Fibroblast of skin of right biceps (primary cell): ENCODE results near the gene C14orf132.

Experiments
- DNase-seq: peaks from one replicate; pipeline ENCODE4 v3.0.0-alpha.2; 2013

C14orf132 gene

DNA sequence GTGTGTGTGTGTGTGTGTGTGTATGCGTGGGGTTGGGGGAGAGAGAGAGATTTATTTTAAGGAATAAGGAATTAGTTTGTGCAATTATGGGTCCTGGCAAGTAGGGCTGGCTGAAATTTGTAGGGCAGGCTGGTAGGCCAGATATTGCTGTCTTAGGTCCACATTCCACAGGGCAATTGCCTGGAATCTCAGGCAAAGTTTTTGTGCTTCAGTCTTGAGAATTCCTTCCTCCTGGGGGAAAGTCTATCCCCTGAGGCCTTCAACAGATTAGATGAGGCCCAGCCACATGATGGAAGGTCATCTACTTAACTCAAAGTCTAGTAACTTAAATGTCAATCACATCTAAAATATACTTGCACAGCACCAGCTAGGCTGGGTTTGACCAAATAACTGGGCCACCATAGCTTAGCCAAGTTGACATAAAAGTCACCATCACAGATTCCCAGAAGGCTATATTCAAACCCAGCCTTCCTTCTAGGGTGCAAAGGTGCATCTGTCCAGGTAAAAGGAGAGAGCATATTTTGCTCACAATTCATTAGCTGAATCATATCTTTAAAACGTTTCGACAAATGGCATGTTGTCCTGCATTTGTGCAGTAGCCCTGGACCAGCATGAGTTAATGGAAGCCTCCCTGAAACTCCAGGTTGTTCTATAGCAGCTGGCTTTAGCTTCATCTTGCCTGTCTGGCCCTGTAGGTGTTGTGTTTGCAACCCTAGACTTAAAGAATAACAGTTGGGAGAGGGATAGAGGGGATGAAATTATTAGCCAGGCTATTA is 63.1 kb downstream of the C14orf132 start:
- peak; percentile 26 for DNase-seq

DNA sequence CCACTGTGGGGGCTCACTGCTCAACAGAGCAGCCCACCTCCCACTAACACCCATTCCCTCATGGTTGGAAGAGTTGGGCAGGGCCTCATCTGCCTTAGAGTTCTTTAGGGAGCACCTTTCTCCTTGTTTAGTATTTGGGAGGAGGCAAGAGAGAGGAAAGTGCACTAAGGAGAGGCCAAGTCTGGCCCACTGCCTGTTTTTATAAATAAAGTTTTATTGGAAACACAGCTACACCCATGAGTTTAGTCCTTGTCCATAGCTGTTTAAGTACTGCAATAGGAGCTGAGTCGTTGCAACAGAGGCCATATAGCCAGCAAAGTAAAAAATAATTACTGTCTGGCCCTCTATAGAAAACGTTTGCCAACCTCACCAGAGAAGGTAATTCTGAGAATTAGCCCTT is 63.9 kb downstream of the C14orf132 start:
- no peak for DNase-seq

DNA sequence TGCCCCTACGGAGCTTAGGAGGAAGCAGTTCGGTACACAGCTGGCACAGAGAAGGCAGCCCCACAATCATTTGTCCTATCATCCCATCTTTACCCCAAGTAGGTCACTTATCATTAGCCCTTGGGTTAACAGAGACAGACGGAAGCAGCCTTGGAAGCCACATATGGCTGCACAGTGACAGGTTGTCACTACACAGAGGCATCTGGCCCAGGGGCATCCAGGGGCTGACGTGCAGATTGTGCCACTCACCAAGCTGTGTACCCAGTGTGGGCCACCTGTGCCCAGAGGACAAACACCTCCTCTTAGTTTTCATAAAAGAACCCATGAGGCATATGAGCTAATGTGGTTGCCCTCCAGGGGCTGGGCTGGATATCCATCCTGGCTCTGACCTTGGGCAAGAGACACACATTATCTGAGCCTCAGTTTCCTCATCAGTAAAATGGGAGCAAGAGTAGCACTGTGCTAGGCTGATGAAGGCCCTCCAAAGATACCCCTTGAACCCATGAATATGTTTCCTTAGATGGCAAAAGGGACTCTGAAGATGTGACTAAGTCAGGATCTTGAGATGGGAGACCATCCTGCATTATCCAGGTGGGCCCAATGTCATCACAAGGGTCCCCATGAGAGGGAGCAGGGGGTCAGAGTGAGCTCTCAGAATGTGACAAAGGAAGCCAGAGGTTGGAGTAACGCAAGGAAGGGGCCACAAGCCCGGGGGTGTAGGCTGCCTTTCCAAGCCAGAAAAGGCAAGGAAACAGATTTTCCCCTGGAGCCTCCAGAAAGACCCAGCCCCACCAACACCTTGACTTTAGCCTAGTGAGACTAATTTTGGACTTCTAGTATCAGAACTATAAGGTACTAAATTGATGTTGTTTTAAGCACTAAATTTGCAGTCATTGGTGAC is 64.6 kb downstream of the C14orf132 start:
- DNase-seq = no peak

DNA sequence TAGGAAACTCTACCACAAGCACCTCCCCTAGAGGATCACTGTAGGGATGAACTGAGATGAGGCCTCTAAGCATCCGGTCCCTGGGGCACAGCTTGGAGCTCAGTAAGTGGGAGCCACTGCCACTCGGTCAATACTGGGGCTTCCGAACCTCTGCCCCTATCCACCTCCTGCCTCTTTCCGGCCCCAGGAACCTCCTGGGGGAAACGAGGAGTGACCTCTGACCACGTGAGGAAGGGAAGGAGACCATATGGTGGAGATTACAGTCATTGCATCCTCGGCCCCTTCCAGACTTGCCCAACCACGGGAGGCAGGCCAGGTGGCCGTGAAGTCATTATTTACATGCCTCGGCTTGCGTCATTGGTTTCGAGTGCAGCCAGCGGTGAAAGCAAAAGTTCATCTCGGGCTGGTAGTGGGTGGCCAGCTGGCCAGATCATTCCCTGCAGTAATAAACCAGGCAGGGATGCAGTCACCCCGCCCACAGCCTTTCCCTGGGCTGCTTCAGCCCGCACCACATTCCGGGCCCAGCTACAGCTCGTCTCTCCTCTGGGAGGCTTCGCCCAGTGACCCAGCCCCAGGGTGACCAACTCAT is 65.4 kb downstream of the C14orf132 start:
- peak; percentile 84 for DNase-seq

DNA sequence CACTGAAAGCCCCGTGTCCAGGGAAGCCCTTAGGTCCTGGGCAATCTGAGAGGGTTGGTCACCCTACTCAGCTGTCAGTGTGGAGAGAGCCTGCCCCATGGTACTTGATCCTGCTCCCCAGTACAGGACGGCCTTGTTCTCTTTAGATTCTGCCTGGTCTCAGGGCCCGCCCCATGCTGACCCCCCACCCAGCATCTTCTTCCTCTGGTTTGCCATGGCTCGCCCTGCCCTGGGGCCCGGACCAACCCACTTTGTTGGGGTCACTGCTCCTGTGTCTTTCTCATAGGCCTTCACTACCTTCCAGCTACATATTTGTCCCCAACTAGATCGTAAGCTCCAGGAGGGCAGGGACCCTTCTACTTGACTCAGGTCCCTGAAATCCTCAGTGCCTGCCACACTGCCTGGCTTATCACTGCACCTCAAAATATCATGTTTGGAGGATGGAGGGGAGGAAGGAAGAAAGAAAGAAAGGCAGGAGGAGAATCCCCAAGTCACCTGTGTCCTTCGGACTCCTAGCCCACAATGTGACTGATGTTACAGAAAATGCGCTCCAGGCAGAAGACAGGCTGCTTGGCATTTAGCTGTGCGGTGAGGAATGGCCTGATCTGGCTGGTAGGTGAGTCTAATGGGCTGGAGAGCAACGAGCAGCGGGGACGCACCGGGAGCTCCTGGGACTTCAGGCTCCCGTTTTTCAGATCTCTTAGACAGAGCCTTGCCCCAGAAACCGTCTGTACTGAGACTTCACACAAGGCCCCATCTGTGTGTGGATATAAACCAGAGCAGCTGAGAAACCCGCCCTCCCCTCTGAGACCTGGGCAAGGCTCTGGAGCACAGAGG is 66.1 kb downstream of the C14orf132 start:
- no peak for DNase-seq

DNA sequence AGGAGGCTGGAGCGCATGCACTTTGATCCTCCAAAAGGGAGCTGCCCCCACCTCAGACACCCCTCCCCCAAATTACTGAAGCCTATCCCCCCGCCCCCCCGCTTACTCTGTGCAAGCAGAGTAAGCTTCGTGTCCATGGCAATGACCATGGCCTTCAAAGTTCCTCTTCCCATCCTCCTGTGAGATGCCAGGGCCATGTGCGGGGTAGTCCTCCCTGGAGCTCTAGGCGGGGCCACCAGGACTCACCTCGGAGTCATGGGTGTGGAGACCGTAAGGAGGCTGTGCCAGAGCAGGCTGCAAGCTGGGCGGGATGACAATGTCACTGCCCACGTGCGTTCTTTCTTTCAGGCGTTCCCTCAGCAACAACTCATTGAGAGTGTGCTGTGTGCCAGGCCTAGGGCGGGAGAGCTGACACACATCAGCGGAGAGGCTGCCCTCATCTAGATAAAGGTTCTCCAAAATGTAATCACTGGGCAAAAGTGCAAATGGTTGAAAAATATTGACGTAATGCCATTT is 66.8 kb downstream of the C14orf132 start:
- DNase-seq = no peak

DNA sequence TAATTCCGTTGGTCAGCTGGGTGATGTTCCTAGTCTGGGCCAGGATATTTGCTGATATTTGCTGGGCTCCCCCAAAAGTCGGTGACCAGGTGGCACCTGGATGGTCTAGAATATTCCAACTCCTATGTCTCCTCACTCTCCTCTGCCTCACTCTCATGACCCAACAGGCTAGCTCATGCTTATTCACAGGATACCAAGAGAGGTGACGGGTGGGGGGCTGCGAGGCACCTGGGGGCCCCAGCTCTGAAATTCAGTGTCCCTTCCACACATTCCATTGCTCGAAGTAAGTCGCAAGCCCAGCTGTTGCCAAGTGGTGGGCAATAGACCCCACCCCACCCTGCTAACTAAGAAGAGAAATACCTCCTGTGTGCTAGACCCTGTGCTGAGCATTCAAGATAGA is 67.7 kb downstream of the C14orf132 start:
- DNase-seq = no peak

DNA sequence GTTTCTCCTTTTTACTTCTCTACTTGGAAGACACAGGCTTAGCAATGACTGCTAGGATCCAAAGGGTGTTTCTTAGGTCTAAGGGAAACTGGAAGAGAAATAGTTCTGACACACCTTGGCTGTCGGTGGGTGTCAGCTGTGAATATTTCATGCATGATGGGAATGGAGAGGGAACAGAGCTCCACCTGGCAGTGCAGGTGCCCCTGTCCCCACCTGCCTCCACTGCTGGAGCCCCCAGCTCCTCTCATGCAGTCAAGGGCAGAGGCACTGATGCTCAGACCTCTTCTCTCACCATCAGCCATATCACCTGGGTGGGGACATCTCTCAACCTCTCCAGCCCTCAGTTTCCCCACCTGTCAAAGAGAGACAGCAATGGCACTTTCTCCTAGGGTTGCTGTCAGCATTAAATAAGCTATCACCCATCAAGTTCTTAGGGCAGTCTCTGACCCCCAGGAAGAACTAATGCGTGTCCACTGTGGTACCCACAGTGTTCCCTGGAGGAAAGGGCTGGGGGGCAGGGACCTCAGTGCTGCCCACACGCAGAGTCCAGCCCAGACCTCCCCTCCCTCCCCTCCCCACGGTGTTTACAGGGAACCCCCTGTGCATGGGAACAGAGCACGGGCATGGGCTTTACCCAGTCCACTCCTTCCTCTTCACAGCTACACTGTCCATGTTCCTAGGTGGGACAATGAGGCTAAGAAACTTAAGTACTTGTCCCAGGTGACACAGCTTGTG is 69.1 kb downstream of the C14orf132 start:
- no peak for DNase-seq

DNA sequence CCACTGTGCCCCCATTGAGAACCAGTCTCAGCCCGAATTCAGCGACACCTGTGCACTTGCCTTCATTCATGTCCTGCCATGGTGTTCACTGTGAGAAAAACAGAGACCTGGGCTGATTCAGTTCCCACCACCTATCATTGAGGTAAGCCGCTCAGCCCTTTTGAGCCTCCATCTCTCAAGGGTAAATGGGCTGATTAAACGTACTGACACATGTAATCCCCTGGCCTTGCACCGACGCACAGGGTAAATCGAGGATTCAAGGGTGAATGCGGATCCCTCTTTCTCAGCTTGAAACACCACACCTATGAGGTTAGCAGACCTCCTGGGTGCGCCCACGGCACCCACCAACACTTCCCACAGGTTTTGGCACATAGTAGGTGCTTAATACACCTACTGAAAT is 69.7 kb downstream of the C14orf132 start:
- DNase-seq = no peak

DNA sequence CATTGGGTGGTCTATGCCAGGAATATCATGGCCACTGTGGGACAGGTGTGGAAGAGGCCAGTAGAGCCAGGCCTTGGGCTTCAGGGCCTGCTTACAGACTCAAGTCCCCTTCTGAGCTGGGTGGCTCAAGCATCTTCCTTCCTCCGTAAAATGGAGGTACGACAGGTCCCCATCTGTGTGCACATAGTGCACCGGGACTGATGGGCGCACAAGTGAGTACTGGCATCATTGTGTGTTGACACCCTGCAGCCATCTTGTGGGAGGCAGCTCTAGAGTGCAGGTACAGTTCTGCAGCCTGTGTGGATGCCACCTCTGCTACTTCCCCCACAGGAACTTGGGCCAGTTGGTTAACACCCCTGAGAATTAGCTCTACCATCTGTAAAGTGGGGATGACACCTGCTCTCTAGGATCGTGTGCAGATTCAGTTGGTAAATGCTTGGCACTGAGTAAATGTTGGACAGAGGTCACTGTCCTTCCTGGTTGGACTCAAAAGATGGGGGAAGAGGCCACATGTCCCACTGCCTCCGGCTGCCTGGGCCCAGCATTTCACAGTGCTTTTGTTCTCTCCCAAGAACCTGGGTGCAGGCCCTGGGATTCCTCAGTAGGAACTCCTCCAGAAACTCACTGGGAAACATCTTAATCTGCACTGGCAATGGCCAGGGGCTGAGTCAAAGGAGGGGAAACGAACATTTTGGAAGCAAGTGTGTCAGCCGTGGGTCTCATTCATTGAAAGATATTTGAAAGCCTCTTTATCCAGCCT is 70.6 kb downstream of the C14orf132 start:
- DNase-seq = no peak

DNA sequence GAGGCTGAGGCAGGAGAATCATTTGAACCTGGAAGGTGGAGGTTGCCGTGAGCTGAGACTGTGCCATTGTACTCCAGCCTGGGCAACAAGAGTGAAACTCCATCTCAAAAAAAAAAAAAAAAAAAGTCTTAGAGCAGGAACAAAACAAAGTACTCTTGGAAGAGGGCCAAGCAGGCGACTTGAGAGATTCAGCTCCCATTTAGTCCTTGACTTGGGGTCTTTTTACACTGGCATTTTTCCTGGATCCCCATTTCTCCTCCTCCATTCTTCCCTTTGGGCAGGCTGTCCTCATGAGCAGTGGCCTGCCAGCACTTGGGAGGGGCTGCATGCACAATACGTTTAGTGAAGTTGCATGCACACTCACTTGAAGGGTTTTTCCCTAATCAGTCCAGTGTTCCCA is 72.9 kb downstream of the C14orf132 start:
- DNase-seq = no peak

DNA sequence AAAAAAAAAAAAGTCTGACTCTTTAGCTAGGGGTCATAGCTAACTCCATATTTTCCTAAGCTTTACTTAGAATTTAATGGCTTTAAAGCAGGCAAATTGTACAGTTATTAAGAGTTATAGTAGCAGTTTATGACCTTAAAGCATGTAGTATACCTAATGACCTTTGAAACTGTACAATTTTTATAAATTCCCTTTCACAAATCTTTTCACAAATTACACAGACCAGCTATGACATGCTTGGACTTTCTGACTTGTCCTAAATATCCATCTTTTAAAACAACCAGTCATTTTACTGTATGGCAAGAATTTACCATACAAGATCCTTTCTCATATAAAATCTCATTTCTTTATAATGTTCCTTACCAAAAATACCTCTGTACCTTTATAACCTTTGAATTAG is 74.8 kb downstream of the C14orf132 start:
- DNase-seq = no peak

DNA sequence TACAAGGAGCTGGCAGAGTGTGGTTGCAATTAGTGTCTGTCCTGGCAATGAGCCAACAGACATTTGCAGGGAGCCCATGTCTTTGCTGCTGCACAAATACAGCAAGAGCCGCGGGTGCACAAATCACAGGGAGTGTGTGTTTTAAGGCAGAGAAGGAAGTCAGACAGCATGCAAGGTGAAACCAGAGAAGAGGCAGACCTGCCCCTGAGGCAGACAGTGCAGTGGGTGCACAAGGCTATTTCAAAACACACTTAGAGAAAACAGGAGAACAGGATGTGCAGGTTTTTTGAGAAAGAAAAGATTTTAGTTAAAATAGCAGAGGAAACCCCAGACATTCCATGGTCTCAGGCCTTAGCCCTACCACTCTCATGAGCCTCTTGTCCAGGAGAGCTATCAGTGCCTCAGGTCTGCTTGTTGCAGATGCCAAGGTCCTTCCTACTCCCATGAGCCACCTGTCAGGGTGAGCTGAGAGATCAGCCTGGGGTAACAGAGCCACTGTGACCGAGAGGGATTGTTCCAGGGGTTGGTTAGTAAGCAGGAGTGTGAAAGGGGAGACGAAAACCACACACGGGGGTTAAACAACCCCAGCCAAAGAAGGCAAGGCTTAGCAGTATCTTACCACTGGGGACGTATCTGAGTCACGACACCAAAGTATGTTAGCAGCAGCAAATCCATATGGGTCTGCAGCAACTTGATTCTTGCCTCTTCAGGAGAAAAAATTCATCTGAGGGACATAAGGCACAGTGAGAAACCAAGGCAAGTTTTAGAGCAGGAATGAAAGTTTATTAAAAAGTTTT is 78.1 kb downstream of the C14orf132 start:
- DNase-seq = peak; percentile 64

DNA sequence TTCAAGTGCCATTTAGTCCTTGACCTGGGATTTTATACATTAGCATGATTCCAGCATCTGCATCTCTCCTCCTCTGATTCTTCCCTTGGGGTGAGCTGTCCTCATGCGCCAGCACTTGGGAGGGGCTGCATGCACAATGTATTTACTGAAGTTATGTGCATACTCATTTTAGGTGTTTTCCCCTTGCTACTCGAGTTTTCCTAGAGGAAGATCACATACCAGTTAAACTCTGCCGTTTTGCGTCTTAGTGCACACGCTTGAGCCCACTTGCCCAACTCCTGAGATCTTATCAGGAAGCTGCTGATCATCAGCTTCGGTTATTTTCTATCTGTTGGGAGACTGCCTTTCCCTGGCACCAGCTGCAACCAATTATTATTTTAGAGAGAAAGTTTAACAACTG is 78.8 kb downstream of the C14orf132 start:
- DNase-seq = no peak

DNA sequence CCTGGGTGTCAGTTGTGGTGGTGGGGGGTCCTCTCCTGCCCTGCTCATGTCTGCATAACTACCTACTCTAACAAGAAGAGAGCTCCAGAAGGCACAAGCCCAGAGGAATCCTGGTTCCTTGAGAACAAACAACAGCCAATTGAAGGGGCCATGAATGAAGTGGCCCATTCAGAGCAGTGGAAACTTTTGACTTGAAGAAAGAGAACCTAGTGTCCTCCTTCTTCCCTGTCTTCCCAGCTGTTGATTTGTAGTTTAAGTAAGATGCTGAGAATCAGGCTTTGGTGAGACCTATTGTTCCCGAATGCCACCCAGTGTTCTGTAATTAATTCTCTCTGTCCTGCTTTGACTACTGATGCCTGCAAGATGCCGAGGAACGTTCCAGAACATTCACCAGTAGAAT is 79.2 kb downstream of the C14orf132 start:
- DNase-seq = no peak

DNA sequence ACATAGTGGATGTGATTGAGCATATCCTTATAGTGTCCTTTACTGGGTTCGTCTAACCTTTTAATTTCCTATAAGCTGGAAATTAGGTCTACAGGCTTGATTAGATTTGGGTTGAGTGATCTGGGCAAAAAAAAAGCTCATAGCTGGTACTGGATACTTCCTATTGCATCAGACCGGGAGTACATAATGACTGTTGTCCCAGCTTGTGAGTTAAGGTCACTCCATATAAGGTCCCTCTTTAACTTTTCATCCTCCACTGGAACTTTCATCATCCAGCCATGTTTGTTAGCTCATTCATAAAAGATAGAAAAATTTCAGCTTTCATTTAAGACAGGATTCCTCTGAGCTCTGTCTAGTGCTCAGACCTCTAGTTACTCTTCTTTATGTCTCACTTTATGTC is 80.8 kb downstream of the C14orf132 start:
- peak; percentile 25 for DNase-seq

DNA sequence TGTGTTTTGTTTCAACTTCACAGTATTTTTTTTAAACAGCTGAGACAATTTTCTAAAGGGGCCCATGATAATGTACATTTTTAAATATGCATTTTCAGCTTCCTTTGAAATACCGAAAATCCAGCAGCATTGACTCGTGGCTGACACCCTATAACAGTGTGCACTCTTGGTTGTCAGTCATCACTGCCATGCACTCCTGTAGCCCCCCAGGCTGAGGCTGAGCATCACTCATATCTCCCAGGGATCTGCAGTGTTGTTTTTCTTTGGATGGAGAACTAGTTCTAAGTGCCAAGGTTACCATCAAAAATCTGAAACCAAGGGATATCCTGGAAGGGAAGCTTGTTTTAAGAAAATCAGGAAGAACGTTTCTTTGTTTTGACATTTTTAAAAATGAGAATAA is 81.2 kb downstream of the C14orf132 start:
- DNase-seq = no peak

DNA sequence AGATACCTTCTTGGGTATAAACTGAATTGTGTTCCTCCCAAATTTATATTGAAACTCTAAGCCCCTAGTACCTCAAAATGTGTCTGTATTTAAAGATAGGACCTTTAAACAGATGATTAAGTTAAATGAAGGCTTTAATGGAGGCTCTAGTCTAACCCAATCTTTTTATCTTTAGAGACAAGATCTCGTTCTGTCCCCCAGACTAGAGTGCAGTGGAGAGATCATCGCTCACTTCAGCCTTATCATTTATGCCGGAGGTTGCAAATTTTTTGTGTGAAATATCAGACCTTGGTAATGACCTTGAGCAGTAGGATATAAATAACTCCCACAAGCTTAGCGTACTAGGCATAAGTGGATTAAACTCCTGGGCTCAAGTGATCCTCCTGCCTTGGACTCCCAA is 81.8 kb downstream of the C14orf132 start:
- no peak for DNase-seq

DNA sequence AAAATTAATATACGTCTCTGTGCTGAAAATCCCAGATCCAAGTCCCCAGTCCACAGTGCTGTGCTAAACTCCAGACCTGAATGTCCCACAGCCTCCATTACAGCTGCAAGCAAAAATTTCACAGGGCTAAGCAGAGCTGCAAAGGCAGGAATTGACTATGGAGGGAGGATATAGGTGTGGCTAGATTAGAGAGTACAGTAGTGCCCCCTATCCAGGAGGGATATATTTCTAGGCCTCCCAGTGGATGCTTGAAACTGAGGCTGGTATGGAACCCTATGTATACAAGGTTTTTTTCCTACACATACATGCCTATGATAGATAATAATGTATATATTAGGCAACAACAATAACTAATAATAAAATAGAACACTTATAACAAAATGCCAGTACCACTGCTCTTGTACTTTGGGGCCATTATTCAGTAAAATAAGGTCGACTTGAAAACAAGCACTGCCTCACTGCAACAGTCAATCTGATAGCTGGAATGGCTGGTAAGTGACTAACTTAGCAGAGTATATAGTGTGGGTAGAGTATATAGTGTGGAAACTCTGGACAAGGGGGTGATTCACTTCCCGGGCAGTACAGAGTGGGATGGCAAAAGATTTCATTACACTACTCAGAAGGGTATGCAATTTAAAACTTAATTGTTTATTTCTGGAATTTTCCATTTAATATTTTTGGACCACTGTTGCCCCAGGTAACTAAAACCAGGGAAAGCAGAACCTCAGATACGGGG is 82.7 kb downstream of the C14orf132 start:
- DNase-seq = peak; percentile 66

DNA sequence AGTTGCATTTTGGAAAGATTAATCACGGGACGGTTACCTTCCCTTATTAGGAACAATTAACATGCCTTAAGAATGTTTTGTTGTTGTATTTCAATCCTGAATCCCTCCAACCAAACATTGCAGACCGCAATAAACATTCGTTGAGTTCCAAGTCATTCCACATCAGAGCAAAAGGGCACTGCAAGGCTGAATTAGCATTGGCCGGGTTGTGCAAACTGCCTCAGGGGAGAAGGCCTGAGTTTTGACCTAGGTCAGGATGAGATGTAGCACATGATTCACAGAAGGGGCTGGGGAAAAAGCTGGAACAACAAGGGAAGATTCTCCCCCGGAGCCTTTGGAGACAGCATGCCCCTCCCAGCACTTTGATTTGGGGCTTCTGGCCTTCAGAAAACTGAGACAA is 83.3 kb downstream of the C14orf132 start:
- peak; percentile 58 for DNase-seq
